ENCODE data around the gene C6orf136.

GRCh38 chr6:30679765-30680535 lies 33.0 kb downstream of the C6orf136 start:
- TF ChIP-seq POLR2AphosphoS5 (IDR thresholded peaks at IDR 0.05; ENCODE audit: low read depth, low read length), result no peak
- no peak for TF ChIP-seq REST (IDR thresholded peaks at IDR 0.05; ENCODE audit: insufficient read depth in 1 of 2, low read depth in 2 of 2, low read length in 2 of 2)
- TF ChIP-seq TAF1 (IDR thresholded peaks at IDR 0.05; ENCODE audit: borderline replicate concordance, insufficient read depth, low read length), result no peak
- TF ChIP-seq SIN3A (IDR thresholded peaks at IDR 0.05; ENCODE audit: borderline replicate concordance, insufficient read depth, low read length), result no peak
- no peak for TF ChIP-seq FOXP2 (optimal IDR thresholded peaks at IDR 0.05; ENCODE audit: borderline replicate concordance, extremely low read depth, extremely low read length, insufficient read depth)

Measured in PFSK-1 (cell line).